HCT116 (cell line): ENCODE results near the gene BRI3BP.

Experiments
- FOSL1 ChIP-seq: IDR thresholded peaks from 2 replicates; pipeline ENCODE4 v1.6.1; 2012; ENCODE audit warnings: low read depth
- SP1 ChIP-seq: IDR thresholded peaks from 2 replicates; pipeline ENCODE4 v1.6.1; 2012; ENCODE audit warnings: low read depth
- ZNF274 ChIP-seq: fragments of 200-500 bp; sonication (Bioruptor generic); IDR thresholded peaks from 2 replicates; pipeline ENCODE4 v1.6.1; 2014; ENCODE audit warnings: mild to moderate bottlenecking, low read depth, low read length, inconsistent platforms

DNA sequence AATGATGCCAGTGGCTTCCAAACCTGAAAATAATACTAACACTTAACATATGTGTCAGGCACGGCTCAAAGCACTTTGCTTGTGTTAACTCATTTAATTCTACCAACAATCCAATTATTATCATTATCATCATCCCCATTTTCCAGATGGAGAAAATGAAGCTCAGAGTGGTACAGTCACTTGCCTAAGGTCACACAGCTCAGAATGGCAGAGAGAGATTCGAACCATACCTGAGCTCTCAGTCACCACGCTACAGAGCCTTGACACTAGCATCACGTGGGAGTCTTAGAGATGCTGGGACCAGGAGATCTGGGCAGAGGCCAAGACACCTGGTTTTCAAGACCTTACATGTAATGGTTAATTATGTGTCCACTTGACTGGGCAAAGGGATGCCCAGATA, 38.7 kb upstream of the BRI3BP start:
- TF ChIP-seq FOSL1, result no peak
- TF ChIP-seq SP1, result no peak
- no peak for TF ChIP-seq ZNF274
